Stimulated activated CD4-positive, alpha-beta T cell treated with anti-CD3 and anti-CD28 coated beads, Interleukin-4, amount 100 ng/mL, for 48 hours (primary cell): ENCODE data around the gene ANO10.

ENCODE experiments used
- DNase-seq, 2 donors: peaks; one replicate each; pipeline ENCODE4 v3.0.0-alpha.2; 2020; ENCODE audit warnings: low read depth in 2 of 2

ANO10 gene

DNA sequence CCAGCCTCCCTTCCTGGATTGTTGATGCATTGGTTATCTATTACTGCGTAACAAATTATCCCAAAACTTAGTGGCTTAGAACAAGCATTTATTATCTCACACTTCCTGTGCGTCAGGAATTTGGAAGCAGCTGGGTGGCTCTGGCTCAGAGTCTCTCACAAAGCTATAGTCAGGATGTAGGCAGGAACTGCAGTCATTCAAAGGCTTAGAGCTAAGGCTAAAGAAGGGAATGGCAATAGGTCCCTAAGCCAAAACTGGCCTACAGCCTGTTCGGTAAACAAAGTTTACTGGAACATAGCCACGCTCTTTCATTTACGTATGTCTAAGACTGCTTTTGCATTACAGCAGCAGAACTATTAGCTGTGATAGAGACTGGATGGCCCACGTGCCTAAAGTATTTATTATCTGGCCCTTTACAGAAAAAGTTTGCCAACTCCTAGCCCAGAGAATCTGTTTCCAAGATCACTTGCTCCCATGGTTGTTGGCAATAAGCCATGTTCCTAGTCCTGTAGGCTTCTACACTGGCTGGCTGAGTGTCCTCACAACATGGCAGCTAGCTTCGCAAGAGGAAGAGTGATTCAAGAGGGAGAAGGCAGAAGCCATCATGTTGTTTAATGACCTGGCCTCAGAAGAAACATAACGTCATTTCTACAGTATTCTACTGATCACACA lies 203.1 kb downstream of the ANO10 start:
- no peak for DNase-seq

DNA sequence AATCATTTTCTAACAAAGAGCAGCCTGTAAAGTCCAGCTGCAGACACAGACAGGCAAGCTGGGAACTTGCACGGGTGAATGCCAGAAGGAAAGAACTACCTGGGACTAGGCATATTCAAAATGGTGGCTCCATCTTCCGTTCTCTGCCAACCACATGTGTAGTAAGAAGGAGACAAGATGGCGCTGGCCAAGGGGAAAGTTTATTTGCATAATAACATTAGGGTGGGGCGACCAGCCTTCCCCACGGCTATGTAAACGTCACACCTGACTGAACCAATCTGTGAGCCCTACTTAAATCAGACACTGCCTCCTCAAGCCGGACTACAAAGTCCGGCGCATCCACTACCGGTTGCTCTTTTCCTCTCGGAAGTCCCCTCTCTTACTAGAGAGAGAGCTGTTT lies 204.7 kb downstream of the ANO10 start:
- DNase-seq: no peak

DNA sequence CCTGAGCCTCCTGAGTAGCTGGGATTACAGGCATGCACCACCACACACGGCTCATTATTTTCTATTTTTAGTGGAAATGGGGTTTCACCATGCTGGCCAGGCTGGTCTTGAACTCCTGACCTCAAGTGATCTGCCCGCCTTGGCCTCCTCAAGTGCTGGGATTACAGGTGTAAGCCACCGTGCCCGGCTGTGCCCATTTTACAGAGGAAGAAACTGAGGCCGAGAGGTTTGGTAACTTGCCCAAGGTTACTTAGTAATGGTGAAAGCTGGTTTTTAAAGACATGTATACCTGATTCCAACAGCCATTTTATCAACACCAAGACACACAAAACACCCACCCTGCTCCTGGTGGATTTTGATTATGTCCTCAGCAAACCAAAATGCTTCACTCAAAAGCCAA lies 206.7 kb downstream of the ANO10 start:
- DNase-seq: no peak

DNA sequence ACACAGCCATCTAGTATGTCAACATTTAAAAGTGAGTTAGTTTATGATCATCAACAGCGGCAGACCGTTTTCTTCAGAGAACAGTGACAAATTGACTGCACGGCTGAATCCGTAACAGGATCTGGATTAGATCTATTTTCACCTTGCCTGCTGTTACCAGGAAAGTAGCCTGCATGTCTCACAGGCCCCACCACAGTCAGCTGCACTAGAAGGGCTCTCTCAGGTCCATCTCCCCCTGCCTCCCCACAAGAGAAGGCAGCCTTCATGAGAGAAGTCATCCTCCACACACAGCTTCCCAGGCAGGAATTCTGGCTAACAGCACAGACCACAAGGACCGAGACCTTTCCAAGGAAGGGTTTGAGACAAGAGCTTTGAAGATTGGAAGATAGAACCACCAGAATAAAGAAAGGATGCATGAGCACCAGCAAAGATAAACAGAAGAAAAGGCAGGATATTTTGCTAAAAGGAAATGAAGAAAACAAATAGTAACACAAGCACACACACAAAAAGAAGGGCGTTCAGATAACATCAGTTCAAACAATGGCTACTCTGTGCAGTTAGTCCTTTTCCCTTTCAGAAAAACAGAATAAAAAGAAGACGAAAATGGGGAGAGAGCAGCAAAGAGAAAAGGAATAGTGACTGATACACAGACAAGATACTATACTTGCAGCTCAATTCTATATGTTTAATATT lies 208.0 kb downstream of the ANO10 start:
- DNase-seq: no peak

DNA sequence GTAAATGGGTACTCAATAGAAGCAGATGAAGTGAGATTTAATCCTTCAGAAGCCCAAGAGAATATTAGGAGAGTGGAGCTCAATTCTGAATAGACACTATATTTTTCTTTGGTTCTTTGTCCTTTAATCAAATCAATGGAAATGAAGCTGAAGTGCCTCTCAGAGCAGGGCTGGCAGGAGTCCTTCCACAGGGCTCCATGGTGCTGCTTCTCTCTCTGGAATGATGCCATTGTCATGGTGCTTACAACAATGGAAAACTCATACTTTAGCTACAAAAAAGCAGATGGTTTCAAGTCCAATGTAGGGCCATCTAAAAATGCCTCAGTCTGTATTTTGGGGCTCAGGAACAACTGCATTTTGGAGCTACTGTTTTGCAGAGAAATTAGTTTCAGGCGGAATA lies 210.4 kb downstream of the ANO10 start:
- no peak for DNase-seq

DNA sequence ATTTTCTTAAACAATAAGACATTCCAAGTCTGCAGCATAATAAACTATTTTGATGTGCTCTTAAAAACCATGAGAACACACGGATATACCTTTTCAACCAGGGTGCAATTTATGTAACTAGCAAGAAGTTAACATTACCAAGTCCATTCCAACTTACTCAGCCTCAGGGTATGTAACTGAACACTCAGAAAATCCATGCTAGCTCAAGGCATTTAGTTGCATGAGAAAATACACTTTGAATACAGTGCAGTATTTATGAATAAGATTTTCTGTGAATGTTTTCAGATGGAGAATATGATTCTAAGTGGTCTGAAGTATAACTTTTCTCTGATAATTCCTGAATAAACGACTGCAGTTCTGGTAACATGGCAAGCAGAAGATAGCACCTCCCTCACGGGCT lies 211.2 kb downstream of the ANO10 start:
- DNase-seq: no peak

DNA sequence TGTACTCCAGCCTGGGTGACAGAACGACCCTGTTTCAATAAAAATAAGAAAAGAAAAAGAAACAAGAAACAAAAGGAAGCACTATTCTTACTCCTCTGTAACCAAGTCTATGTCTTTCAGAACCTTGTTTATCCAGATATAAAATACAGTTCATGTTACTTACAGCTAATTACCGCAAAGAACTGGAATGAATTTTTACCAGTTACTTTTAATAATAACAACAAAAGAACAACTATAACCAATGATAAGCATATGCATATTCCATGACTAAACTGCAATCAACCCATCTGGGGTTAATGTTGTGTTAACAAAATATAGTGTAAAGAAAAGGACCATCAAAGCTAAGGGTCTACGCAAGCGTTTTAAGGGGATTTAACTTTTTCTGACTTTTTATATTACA lies 212.3 kb downstream of the ANO10 start:
- no peak for DNase-seq

DNA sequence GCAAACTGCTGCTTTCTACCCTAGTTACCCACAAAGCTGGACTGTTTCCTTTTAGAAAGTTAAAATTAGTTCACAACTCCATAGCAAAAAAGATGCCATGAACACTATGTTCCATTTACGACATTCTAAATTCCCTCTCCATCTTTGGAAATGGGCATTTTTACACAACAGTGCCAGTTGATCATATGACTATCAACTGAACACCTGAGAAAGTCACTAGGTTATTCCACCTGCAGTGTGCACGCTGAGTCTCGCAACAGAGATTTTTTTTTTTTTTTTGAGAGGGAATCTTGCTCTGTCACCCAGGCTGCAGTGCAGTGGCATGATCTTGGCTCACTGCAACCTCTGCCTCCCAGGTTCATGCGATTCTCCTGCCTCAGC lies 215.2 kb downstream of the ANO10 start:
- no peak for DNase-seq

DNA sequence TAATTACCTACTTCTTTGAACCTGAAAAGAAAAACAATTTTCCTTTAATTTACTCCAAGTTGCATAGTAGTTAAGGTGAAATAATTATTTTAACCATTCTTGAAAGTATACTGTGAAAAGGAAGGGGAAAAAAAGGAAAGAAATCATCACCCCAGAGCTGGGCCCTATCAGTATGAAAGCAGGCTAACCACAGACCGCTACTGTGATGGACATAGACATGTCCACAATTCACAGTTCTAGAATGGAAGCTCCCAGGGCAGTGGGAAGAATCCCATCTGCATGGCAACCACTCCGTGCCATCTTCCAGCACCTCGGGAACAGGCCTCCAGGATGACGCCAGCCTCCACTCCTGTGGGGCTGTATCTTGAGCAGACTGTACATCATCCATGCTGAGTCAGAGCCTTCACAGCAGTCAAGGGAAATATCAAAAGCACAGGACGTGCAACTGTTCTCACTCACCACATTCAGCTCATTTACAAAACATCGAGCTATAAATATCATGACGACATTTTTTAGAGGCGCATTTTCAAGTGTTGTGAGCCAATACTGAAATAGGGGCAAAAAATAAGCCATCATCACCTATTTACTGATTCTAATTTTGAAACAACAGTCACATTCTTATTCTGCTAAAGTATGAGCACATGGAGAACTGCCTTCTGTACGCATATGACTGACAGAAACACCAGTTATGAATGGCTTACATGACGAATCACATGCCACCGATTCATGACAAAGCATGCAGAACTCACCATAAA lies 215.7 kb downstream of the ANO10 start:
- no peak for DNase-seq

DNA sequence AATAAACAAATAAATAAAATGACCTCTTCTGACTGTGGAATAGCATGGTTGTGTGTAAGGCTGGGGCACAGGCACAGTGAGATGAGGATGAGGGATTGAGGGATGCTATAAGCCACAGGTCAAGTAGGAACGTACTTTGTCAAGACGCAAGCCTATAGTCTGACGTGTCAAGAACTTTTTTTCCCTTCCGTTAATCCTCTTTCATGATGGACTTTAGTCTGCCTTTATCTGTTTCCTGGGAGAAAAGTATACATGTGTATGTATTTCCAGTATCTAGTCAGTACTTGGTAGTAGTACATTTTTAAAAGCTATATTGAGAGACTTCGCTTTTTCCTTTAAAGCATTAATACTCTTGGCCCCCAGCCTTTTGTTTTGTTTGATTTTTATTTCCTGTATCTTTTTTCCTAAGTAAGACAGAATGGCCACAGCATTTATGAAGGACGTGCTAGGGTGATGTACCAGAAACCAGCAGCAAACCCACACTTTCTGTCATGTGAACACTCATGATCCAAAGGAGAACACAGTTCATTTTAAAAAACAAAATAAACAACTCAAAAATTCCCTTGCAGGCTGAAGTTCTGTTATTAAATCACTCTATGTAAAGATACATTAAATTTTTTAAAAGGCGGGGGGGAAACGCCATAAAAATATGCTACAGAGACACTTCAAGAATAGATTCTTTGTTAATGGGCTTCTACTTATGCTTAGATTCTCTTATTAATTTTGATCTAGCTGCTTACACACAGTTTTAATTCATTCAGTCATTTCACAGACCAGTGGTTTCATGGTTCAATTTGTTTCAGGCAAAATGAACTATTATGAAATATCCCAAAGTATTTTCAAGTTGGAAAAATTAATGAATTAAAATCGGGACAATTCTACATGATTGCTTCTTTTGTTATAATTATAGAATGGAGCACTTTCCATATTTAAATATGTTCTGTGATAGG lies 220.8 kb downstream of the ANO10 start:
- DNase-seq: no peak

DNA sequence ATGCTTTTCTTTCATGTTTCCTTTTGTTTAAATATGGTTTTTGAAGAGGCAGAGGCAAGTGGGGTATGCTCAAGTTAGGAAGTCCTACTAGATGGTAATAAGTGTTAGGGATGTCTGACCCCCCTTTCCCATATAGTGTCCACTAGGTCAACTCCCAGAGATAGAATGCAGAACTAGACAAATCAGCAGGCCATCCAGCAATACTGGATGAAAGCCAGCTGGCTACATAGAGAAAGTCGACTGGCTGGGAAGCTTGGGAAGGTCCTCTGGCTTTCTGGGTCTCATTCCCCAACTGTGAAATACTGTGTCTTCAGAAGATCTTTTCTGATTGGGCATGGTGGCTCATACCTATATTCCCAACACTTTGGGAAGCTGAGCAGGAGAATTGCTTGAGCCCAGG lies 221.6 kb downstream of the ANO10 start:
- DNase-seq: no peak

DNA sequence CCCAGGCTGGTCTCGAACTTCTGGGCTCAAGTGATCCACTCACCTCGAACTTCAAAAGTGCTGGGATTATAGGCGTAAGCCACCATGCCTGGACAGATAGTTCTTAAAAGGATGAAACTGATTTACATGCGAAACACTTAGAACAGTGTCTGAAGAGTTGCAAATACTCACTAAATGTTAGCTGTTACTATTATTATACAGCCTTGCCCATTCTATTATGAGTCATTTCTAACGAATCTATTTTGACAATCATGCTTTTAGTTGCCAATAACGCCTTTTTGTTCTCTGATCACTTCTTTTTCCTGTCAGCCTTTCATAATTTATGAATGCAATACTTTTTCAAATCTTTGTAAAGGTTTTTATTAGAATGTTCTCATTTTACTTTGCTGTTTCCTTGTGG lies 222.8 kb downstream of the ANO10 start:
- DNase-seq: no peak

DNA sequence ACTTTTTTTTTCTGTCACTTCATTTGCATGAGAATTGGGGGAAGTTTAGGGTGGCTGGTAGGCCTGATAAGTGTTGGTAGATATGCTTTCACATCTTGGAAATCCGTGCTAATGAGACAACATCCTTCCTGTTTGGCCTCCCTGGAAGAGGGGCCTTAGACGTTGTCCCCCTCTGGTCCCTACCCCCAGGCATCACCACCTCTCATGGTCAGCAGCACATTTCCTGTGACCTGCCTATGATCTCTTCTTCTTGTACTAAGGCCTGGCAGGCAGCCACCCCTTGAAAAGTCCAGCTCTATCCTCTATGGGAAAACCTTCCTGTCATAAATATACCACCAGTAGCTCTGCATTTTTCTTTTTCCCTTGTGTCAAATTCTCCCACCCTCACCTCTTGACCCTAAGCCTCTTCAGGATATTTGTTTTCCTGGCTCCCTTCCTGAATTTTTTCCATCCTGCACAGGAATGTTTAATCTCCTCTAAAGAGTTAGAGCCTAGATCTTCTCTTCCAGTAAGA lies 227.7 kb downstream of the ANO10 start:
- no peak for DNase-seq

DNA sequence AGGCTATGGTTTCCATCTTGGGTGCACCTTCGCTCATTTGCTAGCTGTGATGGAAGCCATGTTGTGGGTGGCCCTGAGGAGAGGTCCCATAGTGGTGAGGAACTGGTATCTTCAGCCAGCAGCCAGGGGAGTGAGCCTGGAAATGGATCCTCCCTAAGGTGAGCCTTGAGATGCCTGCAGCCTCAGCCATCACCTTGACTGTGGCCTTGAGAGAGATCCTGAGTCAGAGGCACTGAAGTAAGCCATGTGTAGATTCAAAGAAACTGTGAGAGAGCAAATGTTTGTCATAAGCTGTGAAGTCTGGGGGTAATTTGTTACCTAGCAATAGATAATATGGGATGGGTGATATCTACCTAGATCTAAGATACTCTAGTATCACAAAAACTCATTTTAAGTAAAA lies 230.2 kb downstream of the ANO10 start:
- no peak for DNase-seq

DNA sequence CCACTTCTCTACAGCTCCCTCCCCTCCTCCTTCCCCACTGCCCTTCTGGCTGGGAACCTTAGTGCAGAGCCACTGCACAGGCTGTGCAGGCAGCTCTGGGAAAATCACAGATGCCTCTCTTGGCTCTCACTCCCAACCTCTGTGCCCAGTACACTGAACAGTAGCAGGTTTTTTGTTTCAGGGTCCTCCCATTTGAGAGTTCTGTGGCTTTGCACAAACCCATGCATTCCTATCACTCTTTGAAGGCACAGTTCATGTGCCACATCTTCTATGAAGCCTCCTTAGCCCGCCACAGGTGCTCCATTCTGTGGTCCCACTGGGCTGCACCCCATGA lies 231.6 kb downstream of the ANO10 start:
- no peak for DNase-seq

DNA sequence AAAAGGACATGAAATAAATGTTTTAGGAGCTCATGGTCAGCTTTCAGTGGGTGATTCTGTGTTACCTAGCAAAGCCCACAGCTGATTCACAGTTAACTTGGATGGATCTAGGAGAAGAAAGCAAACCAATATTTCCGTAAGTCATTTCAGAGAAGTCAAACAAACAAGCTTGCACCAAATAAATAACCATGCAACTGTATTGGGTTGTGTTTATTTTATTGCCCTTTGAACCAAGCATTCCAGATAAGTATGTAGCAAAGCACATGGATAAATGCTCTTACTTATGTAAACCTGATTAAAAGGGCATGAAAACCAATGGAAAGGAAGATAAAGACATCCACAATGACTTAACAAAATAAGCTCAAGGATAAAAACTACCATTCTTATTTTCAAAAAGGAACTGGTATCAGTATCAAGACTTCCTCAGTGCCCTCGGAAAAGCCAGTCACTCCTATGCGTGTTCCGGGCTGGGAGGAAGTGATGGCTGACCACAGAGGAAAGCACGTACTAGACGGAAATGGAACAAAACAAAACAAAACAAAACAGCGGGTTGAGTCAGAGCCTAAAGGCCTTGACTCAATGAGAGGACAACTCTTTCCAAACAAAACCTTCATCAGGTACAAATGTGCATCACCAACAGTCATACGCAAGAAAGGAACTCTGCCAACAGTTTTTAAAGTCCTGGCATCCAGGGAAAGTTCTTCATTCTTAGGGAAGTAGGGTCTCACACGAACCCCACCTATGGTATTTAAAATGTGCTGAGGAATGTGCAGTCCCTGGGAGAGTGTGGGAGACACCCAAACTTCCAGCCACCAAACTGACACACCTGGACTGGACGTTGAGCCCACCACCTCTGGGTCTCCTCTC lies 232.2 kb downstream of the ANO10 start:
- DNase-seq: peak; percentile 38 to 50

DNA sequence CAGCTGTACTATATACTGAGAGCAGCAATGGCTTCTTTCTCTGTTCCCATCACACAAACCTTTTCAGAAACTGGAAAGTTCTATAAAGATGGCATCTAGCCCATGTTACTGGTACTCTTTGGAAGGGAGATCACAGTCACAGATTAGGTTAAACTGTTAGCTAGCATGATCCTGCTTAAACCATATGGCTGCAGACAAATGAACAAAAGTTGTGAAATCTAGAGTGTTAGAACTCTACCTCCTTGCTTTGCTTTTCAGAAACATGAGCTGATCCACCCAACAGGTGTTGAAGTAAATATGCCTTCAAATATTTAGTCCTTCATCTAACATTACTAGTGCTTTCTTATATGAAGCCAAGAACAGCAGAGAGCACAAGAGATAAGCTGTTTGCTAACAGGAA lies 232.9 kb downstream of the ANO10 start:
- no peak for DNase-seq

DNA sequence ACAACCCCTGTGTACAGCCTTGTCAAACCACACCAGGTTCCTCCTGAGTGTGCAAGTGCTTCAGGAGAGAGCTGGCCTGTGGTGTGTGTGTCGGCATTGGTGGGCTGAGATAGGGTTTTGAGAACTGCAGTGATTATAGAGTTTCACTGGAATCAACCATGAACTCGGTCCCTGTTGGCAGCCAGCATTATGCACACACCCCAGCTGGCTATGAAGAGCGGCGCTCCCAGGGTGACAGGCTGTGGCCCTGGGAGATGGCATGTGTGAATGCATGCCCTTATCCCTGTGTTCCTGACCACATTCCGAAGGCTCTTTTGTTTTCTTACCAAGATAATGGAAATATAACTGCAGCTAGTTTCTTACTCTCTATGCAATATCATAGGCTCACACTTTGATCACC lies 233.6 kb downstream of the ANO10 start:
- no peak for DNase-seq

DNA sequence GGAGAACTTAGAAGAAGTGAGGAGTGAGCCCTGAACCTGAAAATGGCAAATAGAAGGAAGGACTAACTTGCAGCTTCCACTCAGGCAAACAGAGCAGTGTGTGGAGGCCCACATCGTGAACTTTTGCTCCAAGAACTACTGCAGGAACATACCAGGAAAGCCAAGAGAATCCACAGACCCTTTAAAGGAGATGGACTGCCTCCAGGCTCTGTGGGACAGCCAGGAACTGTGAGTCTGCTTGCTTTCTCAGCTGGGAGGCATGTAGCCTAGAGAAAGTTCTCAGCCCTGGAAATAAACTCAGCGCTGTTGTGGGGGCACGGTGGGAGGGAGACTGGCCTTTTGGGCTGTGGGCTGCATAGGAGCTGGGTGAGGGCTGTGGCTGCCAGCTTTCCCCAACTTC lies 242.5 kb downstream of the ANO10 start:
- no peak for DNase-seq

DNA sequence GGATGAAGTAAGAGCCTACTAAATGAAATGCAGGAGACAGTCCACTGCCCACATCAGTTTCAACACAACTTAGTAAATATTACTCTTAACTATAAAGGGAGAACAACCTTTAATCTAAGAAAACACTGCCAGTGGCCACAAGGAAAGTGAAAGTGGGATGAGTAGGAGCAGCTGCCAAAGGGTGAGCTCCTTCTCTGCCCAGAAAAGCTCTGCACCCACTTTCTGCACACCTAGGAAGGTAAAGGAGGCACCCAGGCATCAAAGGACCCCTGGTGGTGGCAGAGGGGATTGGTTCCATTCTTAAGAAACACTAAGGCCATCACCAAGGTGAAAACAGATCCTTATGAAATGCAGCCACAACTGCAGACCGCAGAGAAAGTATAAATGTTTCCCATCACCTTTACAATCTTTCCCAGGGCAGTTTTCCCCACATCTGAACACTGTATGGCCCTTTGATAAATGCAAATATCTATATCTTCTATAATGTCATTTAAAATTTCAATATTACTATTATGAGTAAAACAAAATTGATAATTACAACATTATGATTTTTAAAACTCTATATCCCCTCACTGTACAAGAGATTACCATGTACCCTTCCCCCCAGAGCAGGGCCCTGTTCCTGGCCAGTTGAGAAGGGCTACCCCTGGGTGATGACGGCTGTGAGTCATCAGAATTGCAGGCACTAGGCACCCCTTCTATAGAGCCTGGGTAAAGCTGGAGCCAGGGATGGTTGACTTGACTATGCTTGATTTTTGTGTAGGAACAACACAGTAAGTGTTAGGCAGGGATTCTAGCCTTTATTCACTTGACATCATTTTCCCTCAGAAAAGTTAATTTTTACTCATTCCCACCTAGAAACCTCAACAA lies 243.5 kb downstream of the ANO10 start:
- DNase-seq: peak; percentile 57
